H9 (cell line): ENCODE data around the gene LRP3. TPM values are rescaled to one million over a fixed set of nuclear protein-coding genes. Genes with fewer than 3 reads are reported as not detected.

Experiments
- DNase-seq: peaks from one replicate; pipeline ENCODE4 v3.0.0-alpha.2; 2017
- H2AFZ ChIP-seq: one replicate; pipeline ENCODE4 v1.6.1; 2013; ENCODE audit warnings: mild to moderate bottlenecking, low read length, control low read depth, moderate library complexity
- H2AK5ac ChIP-seq: 2 replicates; pipeline ENCODE4 v1.6.1; 2013; ENCODE audit warnings: low read length, control low read depth, mixed read lengths; ENCODE audit not compliant: insufficient read length
- H2BK120ac ChIP-seq: one replicate; pipeline ENCODE4 v1.6.1; 2013; ENCODE audit warnings: low read depth, mild to moderate bottlenecking, low read length, control low read depth, inconsistent platforms; ENCODE audit not compliant: poor library complexity, severe bottlenecking
- H2BK12ac ChIP-seq: 2 replicates; pipeline ENCODE4 v1.6.1; 2013; ENCODE audit warnings: low read length, control low read depth, mixed read lengths, low read depth; ENCODE audit not compliant: insufficient read length
- H2BK15ac ChIP-seq: 2 replicates; pipeline ENCODE4 v1.6.1; 2013; ENCODE audit warnings: low read depth, low read length, control low read depth
- H2BK20ac ChIP-seq: one replicate; pipeline ENCODE4 v1.6.1; 2013; ENCODE audit warnings: low read depth, mild to moderate bottlenecking, low read length, control low read depth, inconsistent platforms; ENCODE audit not compliant: poor library complexity, severe bottlenecking
- H2BK5ac ChIP-seq: 2 replicates; pipeline ENCODE4 v1.6.1; 2013; ENCODE audit warnings: low read length, control low read depth, mixed read lengths; ENCODE audit not compliant: insufficient read length
- H3K14ac ChIP-seq: 2 replicates; pipeline ENCODE4 v1.6.1; 2013; ENCODE audit warnings: low read length, control low read depth; ENCODE audit not compliant: insufficient read depth
- H3K18ac ChIP-seq: 2 replicates; pipeline ENCODE4 v1.6.1; 2013; ENCODE audit warnings: low read depth, mild to moderate bottlenecking, mixed read lengths, low read length, control low read depth; ENCODE audit not compliant: insufficient read length
- H3K23ac ChIP-seq: 2 replicates; pipeline ENCODE4 v1.6.1; 2013; ENCODE audit warnings: low read length, control low read depth, mixed read lengths, low read depth; ENCODE audit not compliant: insufficient read length
- H3K23me2 ChIP-seq: 2 replicates; pipeline ENCODE4 v1.6.1; 2013; ENCODE audit warnings: low read depth, mild to moderate bottlenecking, mixed read lengths, low read length, control low read depth; ENCODE audit not compliant: insufficient read length, poor library complexity, severe bottlenecking
- H3K27ac ChIP-seq: 2 replicates; pipeline ENCODE4 v1.5.1; 2013; ENCODE audit warnings: low read length, control low read depth, mixed read lengths, low read depth; ENCODE audit not compliant: insufficient read length
- H3K27me3 ChIP-seq: 2 replicates; pipeline ENCODE4 v1.6.1; 2013; ENCODE audit warnings: low read length, control low read depth, inconsistent platforms; ENCODE audit not compliant: insufficient read depth
- H3K4ac ChIP-seq: 2 replicates; pipeline ENCODE4 v1.6.1; 2013; ENCODE audit warnings: low read depth, mild to moderate bottlenecking, control low read depth, inconsistent platforms, low read length, moderate library complexity
- H3K4me1 ChIP-seq: 2 replicates; pipeline ENCODE4 v1.6.1; 2013; ENCODE audit warnings: low read length, control low read depth, inconsistent platforms; ENCODE audit not compliant: insufficient read depth
- H3K4me2 ChIP-seq: 2 replicates; pipeline ENCODE4 v1.6.1; 2013; ENCODE audit warnings: low read length, control low read depth, mixed read lengths; ENCODE audit not compliant: insufficient read length, insufficient read depth
- H3K56ac ChIP-seq: 2 replicates; pipeline ENCODE4 v1.6.1; 2013; ENCODE audit warnings: low read depth, mild to moderate bottlenecking, mixed read lengths, low read length, control low read depth; ENCODE audit not compliant: insufficient read length
- H3K79me1 ChIP-seq: 2 replicates; pipeline ENCODE4 v1.6.1; 2013; ENCODE audit warnings: low read depth, mild to moderate bottlenecking, moderate library complexity, low read length, control low read depth, inconsistent platforms; ENCODE audit not compliant: insufficient read depth, poor library complexity, severe bottlenecking
- H3K79me2 ChIP-seq: 2 replicates; pipeline ENCODE4 v1.6.1; 2013; ENCODE audit warnings: low read length, control low read depth, inconsistent platforms; ENCODE audit not compliant: insufficient read depth
- H3K9ac ChIP-seq: 2 replicates; pipeline ENCODE4 v1.6.1; 2013; ENCODE audit warnings: low read length, control low read depth, mixed read lengths; ENCODE audit not compliant: insufficient read length; ENCODE audit errors: extremely low read depth
- H3K9me3 ChIP-seq: one replicate; pipeline ENCODE4 v1.6.1; 2013; ENCODE audit warnings: low read depth, low read length, inconsistent platforms; ENCODE audit not compliant: control insufficient read depth
- H3T11ph ChIP-seq: one replicate; pipeline ENCODE4 v1.6.1; 2013; ENCODE audit warnings: mild to moderate bottlenecking, low read length, control low read depth, inconsistent platforms
- H4K20me1 ChIP-seq: one replicate; pipeline ENCODE4 v1.6.1; 2013; ENCODE audit not compliant: control insufficient read depth, insufficient read length, insufficient read depth
- H4K5ac ChIP-seq: 2 replicates; pipeline ENCODE4 v1.6.1; 2013; ENCODE audit warnings: low read depth, mild to moderate bottlenecking, mixed read lengths, low read length, control low read depth; ENCODE audit not compliant: insufficient read length
- H4K8ac ChIP-seq: replicated peaks from 2 replicates; pipeline ENCODE4 v1.6.1; 2013; ENCODE audit warnings: low read length, control low read depth, mixed read lengths, low read depth; ENCODE audit not compliant: insufficient read length
- H4K91ac ChIP-seq: 2 replicates; pipeline ENCODE4 v1.6.1; 2013; ENCODE audit warnings: low read depth, mild to moderate bottlenecking, moderate library complexity, mixed read lengths, low read length, control low read depth; ENCODE audit not compliant: insufficient read length
- H3K27ac Mint-ChIP-seq, 3 experiments: 2 replicates in 2 of 3; 3 replicates in 1 of 3; pipeline ENCODE4 v1.8.0; 2020 to 2021; ENCODE audit warnings: mixed read lengths in 3 of 3, mild to moderate bottlenecking in 1 of 3, moderate library complexity in 1 of 3
- H3K27me3 Mint-ChIP-seq: 2 replicates; pipeline ENCODE4 v1.8.0; 2021; ENCODE audit warnings: low read depth, mild to moderate bottlenecking, moderate library complexity, mixed read lengths
- H3K36me3 Mint-ChIP-seq, 3 experiments: 2 replicates in 2 of 3; 3 replicates in 1 of 3; pipeline ENCODE4 v1.8.0; 2020 to 2021; ENCODE audit warnings: low read depth in 3 of 3, mixed read lengths in 3 of 3; ENCODE audit not compliant: insufficient read depth in 1 of 3
- H3K4me1 Mint-ChIP-seq, 2 experiments: 2 replicates each; pipeline ENCODE4 v1.8.0; 2020; ENCODE audit warnings: mixed read lengths in 2 of 2
- H3K4me3 Mint-ChIP-seq, 2 experiments: 2 replicates in 1 of 2; 3 replicates in 1 of 2; pipeline ENCODE4 v1.8.0; 2020 to 2021; ENCODE audit warnings: mild to moderate bottlenecking in 2 of 2, mixed read lengths in 2 of 2, moderate library complexity in 1 of 2
- H3K9me3 Mint-ChIP-seq, 2 experiments: 2 replicates in 1 of 2; 3 replicates in 1 of 2; pipeline ENCODE4 v1.8.0; 2020; ENCODE audit warnings: mild to moderate bottlenecking in 2 of 2, mixed read lengths in 2 of 2, moderate library complexity in 1 of 2
- CTCF ChIP-seq: fragments of 200-600 bp; sonication (generic); conservative IDR thresholded peaks from 3 replicates; pipeline ENCODE4 v1.8.0; 2021; ENCODE audit warnings: antibody characterized with exemption, mild to moderate bottlenecking
- WGBS: extraction: QIAGEN DNeasy Blood & Tissue Kit; methylation state at CpG from one replicate; pipeline ENCODE4 v1.1.7; 2013; ENCODE audit warnings: missing lambda C conversion rate, low lambda C conversion rate, mixed read lengths; ENCODE audit not compliant: insufficient read length; ENCODE audit errors: extremely low coverage; 5-methylcytosine and 5-hydroxymethylcytosine counted together
- total RNA-seq: library from RNA; stranded (reverse); gene quantifications from 2 replicates; pipeline ENCODE4 v1.2.1, GENCODE V29; 2021

The LRP3 gene
- total RNA-seq, 1 experiment from 2014 or later: 29.2 TPM

GRCh38 chr19:33220115-33220514, 26.0 kb downstream of the LRP3 start:
- Histone ChIP-seq H3K23me2 (no peaks in the 10 kb centered on the region), H2BK5ac (no peak overlapping the region), H4K8ac (no peak overlapping the region), H3K79me1 (no peaks in the 10 kb centered on the region), H2AFZ (no peak overlapping the region), H2BK20ac (no peak overlapping the region), H3K4me1 (no peaks in the 10 kb centered on the region), H3K4ac (no peak overlapping the region), H2AK5ac (no peak overlapping the region), H4K91ac (no peak overlapping the region), H3K27ac (no peak overlapping the region), H3K4me2 (no peak overlapping the region), H3K27me3 (peaks cover 7% of the 10 kb centered on the region; the same call in 1 of the 2 replicates), H3K23ac (no peak overlapping the region), H4K5ac (no peak overlapping the region), H2BK15ac (no peak overlapping the region), H3K14ac (no peak overlapping the region; the same call in 1 of the 2 replicates), H2BK120ac (no peak overlapping the region), H3K79me2 (no peaks in the 10 kb centered on the region), H3K56ac (no peak overlapping the region), H2BK12ac (no peak overlapping the region), H3T11ph (no peak overlapping the region), H3K9me3 (no peaks in the 10 kb centered on the region), H4K20me1 (no peaks in the 10 kb centered on the region), H3K9ac (no peak overlapping the region), H3K18ac (no peak overlapping the region)
- Mint-ChIP-seq H3K27me3 (peaks cover 30% of the 10 kb centered on the region), H3K4me3 (no peak overlapping the region), H3K4me1 (peaks cover 6 to 15% of the 10 kb centered on the region in 2 experiments), H3K36me3 (no peaks in the 10 kb centered on the region), H3K27ac (no peak overlapping the region), H3K9me3 (peaks cover 0 to 2% of the 10 kb centered on the region in 2 experiments; a peak in 1 of 5 replicates)
- no peak for DNase-seq
- no CpG with 5 or more reads among the region's 18 CpGs for WGBS
- no peak for TF ChIP-seq CTCF
